ENCODE results near the gene KCNS1.

Gene KCNS1

GRCh38 chr20:45097485-45098102 lies 3.3 kb downstream of the KCNS1 start:
- ATAC-seq (replicated peaks) (peak; percentile 51 to 56), DNase-seq (no peak)
- peak overlapping the region; percentile 51 to 72 for H3K4me3 Mint-ChIP-seq
- peaks cover 35 to 54% of the 10 kb centered on the region in 2 donors for H3K27me3 Mint-ChIP-seq
- H3K27ac Mint-ChIP-seq, result peak overlapping the region; percentile 0
- H3K4me1 Mint-ChIP-seq, result peaks cover 15 to 31% of the 10 kb centered on the region in 2 donors
- H3K9me3 Mint-ChIP-seq, result no peaks in the 10 kb centered on the region
- peaks cover 6 to 16% of the 10 kb centered on the region in 2 donors for H3K36me3 Mint-ChIP-seq

DNA sequence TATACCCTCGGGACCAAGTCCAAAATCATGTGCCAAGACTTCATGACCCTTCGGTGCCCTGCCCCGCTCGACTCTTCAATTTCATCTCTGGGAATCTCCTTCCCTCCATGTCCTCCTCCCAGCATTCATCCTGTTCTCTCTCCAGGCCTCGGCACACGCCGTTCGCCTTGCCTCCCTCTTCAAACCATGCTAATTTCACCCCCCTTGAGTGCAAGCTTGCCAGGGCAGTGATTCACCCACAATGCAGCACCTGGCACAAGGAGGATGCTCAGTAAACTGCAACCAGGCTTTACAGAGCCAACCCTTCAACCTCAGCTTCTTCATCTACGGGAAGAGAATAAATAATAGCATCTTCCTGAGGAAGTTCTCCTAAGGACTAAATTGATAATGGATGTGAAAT lies 4.1 kb downstream of the KCNS1 start:
- Mint-ChIP-seq H3K27ac (no peak overlapping the region), H3K27me3 (peaks cover 35 to 49% of the 10 kb centered on the region in 2 donors), H3K4me1 (peaks cover 15 to 31% of the 10 kb centered on the region in 2 donors), H3K36me3 (peaks cover 6 to 17% of the 10 kb centered on the region in 2 donors), H3K9me3 (no peaks in the 10 kb centered on the region), H3K4me3 (no peak overlapping the region)
- ATAC-seq (replicated peaks), result no peak
- DNase-seq, result no peak

DNA sequence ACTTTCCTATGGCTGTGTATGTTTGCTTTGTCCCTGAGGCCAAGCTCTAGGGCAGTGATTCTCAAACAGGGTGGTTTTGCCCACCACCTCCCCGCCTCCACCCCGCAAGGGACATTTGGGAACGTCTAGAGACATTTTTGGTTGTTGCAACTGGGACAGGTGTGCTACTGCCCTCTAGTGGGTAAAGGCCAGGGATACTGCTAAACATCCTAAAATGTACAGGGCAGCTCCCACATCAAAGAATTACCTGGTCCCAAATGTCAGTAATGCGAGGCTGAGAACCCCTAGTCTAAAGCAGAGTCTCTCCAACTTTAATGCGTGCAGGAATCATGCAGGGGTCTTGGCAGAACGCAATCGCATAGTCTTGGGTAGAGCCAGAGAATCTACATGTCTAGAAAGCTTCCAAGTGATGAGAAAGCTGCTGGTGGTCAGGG lies 5.1 kb downstream of the KCNS1 start:
- Mint-ChIP-seq H3K27me3 (peaks cover 29 to 44% of the 10 kb centered on the region in 2 donors), H3K36me3 (peaks cover 6 to 26% of the 10 kb centered on the region in 2 donors), H3K4me1 (peaks cover 12 to 27% of the 10 kb centered on the region in 2 donors), H3K27ac (no peak overlapping the region), H3K9me3 (no peaks in the 10 kb centered on the region), H3K4me3 (no peak overlapping the region)
- ATAC-seq (replicated peaks), result peak; percentile 54 to 59
- peak; percentile 32 for DNase-seq

DNA sequence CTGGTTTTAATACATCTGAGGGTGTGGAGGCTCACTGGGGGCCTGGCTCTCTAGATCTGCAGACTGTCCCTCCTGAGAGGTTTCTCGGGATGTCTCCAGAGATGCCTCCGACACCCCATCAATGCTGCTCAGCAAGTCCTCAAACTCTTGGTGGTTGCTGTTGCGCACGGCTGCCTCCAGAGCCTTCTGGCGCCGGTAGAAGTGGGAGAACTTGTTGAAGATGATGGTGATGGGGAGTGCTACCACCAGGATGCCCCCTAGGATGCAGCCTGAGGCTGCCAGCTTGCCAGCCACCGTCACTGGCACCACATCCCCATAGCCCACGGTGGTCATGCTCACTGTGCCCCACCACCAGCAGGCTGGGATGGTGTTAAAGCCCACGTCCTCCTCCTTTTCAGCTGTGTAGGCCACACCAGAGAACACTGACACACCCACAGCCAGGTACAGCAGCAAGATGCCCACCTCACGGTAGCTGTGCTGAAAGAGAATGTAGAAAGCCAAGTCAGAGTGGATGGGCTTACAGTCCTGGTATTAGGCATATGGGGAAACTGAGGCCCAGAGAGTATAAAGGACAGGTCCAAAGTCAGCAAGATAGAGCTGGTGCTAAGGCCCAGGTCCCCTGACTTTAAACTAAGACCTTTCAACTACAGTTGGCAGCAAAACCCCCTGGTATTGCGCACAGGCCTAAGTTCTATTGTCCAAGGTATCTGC lies 5.9 kb downstream of the KCNS1 start:
- ATAC-seq (replicated peaks) (no peak), DNase-seq (no peak)
- H3K36me3 Mint-ChIP-seq, result peaks cover 6 to 34% of the 10 kb centered on the region in 2 donors
- peaks cover 10 to 19% of the 10 kb centered on the region in 2 donors for H3K4me1 Mint-ChIP-seq
- H3K27ac Mint-ChIP-seq, result peak overlapping the region; percentile 34
- no peak overlapping the region for H3K4me3 Mint-ChIP-seq
- H3K27me3 Mint-ChIP-seq, result peaks cover 23 to 36% of the 10 kb centered on the region in 2 donors
- H3K9me3 Mint-ChIP-seq, result no peaks in the 10 kb centered on the region

DNA sequence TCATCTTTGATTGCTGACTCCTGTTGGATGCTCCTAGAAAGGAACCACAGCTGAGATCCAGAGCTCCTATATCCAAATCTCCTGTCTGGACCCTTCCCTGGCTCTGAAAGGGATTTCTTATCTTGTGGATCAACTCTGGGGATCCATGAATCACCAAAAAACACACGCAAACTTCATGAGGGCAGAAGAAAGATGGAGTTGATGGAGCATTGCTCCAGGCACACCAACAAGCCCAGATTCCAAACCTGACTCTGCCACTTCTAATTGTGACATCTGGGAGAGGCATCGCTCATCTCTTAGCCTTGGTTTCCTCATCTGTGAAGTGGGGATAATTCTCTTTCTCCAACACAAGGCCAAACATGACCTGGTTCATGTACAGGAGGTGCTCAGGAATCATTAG lies 6.7 kb downstream of the KCNS1 start:
- ATAC-seq (replicated peaks) (no peak), DNase-seq (no peak)
- peaks cover 7 to 42% of the 10 kb centered on the region in 2 donors for H3K36me3 Mint-ChIP-seq
- H3K27me3 Mint-ChIP-seq, result peaks cover 16 to 27% of the 10 kb centered on the region in 2 donors
- H3K27ac Mint-ChIP-seq, result peak overlapping the region; percentile 56
- H3K4me1 Mint-ChIP-seq, result peaks cover 12 to 20% of the 10 kb centered on the region in 2 donors
- H3K9me3 Mint-ChIP-seq, result no peaks in the 10 kb centered on the region
- H3K4me3 Mint-ChIP-seq, result no peak overlapping the region

DNA sequence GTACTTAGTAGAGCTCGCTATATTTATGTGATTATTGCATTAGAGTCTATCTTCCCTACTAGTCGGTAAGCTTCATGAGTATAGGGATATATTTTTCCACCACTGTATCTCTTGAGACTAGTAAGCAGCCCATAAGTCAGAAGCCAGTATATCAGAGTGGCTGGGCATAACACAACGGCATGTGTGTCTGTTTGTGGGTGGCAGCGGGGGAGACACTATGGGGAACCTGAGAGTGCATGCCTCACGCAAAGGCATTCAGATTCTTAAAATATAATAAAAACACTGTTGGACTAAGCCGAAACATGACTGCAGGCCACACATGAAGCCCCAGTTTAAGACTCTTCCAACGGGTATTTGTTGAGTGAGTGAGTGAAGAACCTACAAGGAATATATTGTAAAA lies 8.0 kb downstream of the KCNS1 start:
- no peak for ATAC-seq (replicated peaks)
- Mint-ChIP-seq H3K9me3 (no peaks in the 10 kb centered on the region), H3K4me1 (peaks cover 13 to 32% of the 10 kb centered on the region in 2 donors), H3K27ac (no peak overlapping the region), H3K27me3 (peaks cover 10 to 14% of the 10 kb centered on the region in 2 donors), H3K4me3 (no peak overlapping the region), H3K36me3 (peaks cover 15 to 54% of the 10 kb centered on the region in 2 donors)
- no peak for DNase-seq

- DNase-seq (no peak), ATAC-seq (replicated peaks) (no peak)
- Mint-ChIP-seq H3K9me3 (no peaks in the 10 kb centered on the region), H3K4me3 (no peak overlapping the region), H3K36me3 (peaks cover 20 to 65% of the 10 kb centered on the region in 2 donors), H3K4me1 (peaks cover 16 to 41% of the 10 kb centered on the region in 2 donors), H3K27ac (no peak overlapping the region), H3K27me3 (peaks cover 0 to under 1% of the 10 kb centered on the region in 2 donors)
Observed at GRCh38 chr20:45091366-45091765, 9.6 kb downstream of the KCNS1 start.

DNA sequence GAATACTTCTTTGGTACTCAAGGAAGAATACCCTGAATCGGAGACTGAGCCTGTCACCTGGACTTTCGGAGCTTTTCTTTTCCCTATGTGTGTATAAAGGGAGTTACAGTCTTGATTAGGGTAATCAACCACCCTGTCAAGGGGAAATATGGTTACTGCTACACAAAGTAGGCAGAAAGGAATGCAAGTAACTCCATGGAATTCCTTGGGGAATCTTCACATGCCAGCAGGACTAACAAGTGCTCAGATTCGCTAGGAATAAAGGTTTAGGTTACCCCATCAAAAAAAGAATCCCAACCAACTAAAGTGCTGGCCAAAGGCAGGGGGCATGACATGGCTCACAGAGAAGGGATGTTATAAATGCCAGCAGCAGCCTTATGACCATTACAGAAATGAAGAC lies 10.4 kb downstream of the KCNS1 start:
- Mint-ChIP-seq H3K36me3 (peaks cover 29 to 74% of the 10 kb centered on the region in 2 donors), H3K4me3 (no peak overlapping the region), H3K27ac (no peak overlapping the region), H3K4me1 (peaks cover 21 to 45% of the 10 kb centered on the region in 2 donors), H3K9me3 (no peaks in the 10 kb centered on the region), H3K27me3 (no peaks in the 10 kb centered on the region)
- no peak for ATAC-seq (replicated peaks)
- no peak for DNase-seq

GRCh38 chr20:45088247-45088646 lies 12.7 kb downstream of the KCNS1 start:
- Mint-ChIP-seq H3K4me1 (peaks cover 26 to 57% of the 10 kb centered on the region in 2 donors), H3K36me3 (peaks cover 40 to 83% of the 10 kb centered on the region in 2 donors), H3K4me3 (no peak overlapping the region), H3K9me3 (no peaks in the 10 kb centered on the region), H3K27ac (peak overlapping the region; percentile 65), H3K27me3 (no peaks in the 10 kb centered on the region)
- ATAC-seq (replicated peaks) (no peak), DNase-seq (no peak)

GRCh38 chr20:45087814-45088213 lies 13.1 kb downstream of the KCNS1 start:
- H3K36me3 Mint-ChIP-seq, result peaks cover 45 to 86% of the 10 kb centered on the region in 2 donors

GRCh38 chr20:45087097-45087790 lies 13.7 kb downstream of the KCNS1 start:
- Mint-ChIP-seq H3K27ac (peak overlapping the region; percentile 91), H3K27me3 (no peaks in the 10 kb centered on the region), H3K9me3 (peaks cover 0 to 5% of the 10 kb centered on the region in 2 donors), H3K4me3 (no peak overlapping the region), H3K4me1 (peaks cover 31 to 64% of the 10 kb centered on the region in 2 donors), H3K36me3 (peaks cover 47 to 88% of the 10 kb centered on the region in 2 donors)
- peak; percentile 50 to 63 for ATAC-seq (replicated peaks)
- no peak for DNase-seq

More at GRCh38 chr20:45087814-45088213, 13.1 kb downstream of the KCNS1 start:
- peaks cover 0 to 3% of the 10 kb centered on the region in 2 donors for H3K9me3 Mint-ChIP-seq
- H3K27me3 Mint-ChIP-seq, result no peaks in the 10 kb centered on the region
- no peak for ATAC-seq (replicated peaks)
- peak overlapping the region; percentile 91 for H3K27ac Mint-ChIP-seq
- no peak for DNase-seq
- H3K4me3 Mint-ChIP-seq, result no peak overlapping the region
- peaks cover 29 to 61% of the 10 kb centered on the region in 2 donors for H3K4me1 Mint-ChIP-seq

GRCh38 chr20:45085867-45086266 lies 15.1 kb downstream of the KCNS1 start:
- ATAC-seq (replicated peaks) (peak in 1 of 2 donors; percentile 1), DNase-seq (no peak)
- Mint-ChIP-seq H3K4me3 (no peak overlapping the region), H3K9me3 (peaks cover 5 to 9% of the 10 kb centered on the region in 2 donors), H3K27ac (peak overlapping the region; percentile 42), H3K4me1 (peaks cover 31 to 70% of the 10 kb centered on the region in 2 donors), H3K36me3 (peaks cover 59 to 94% of the 10 kb centered on the region in 2 donors), H3K27me3 (no peaks in the 10 kb centered on the region)

- peak; percentile 18 to 29 for ATAC-seq (replicated peaks)
- H3K4me3 Mint-ChIP-seq, result no peak overlapping the region
- peaks cover 65 to 94% of the 10 kb centered on the region in 2 donors for H3K36me3 Mint-ChIP-seq
- DNase-seq, result no peak
- peak overlapping the region; percentile 42 for H3K27ac Mint-ChIP-seq
- peaks cover 31 to 70% of the 10 kb centered on the region in 2 donors for H3K4me1 Mint-ChIP-seq
- H3K27me3 Mint-ChIP-seq, result no peaks in the 10 kb centered on the region
- H3K9me3 Mint-ChIP-seq, result peaks cover 5 to 9% of the 10 kb centered on the region in 2 donors
Observed at GRCh38 chr20:45085289-45085688, 15.6 kb downstream of the KCNS1 start.

DNA sequence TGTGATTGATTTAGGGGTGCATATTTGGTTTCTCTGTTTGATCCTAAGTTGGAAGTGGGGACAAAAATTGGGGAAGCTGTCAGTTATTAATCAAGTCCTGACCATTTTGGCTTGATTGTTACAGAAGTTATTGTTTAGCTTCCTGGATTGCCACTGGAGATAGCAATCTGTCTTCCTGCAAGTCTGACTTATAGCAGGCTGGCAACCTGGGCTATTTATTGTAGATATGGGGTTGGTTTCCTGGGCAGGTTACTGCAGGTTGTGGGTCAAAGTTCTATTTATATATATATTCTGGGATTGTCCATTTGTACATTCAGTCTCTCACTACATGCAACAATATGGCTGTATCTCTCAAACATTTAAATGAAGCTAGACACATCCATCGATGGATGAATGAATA lies 17.8 kb downstream of the KCNS1 start:
- peaks cover 5 to 9% of the 10 kb centered on the region in 2 donors for H3K9me3 Mint-ChIP-seq
- peaks cover 68 to 93% of the 10 kb centered on the region in 2 donors for H3K36me3 Mint-ChIP-seq
- H3K27me3 Mint-ChIP-seq, result no peaks in the 10 kb centered on the region
- peak overlapping the region; percentile 31 for H3K27ac Mint-ChIP-seq
- H3K4me3 Mint-ChIP-seq, result peak overlapping the region in 1 of 2 donors; percentile 8
- H3K4me1 Mint-ChIP-seq, result peaks cover 28 to 59% of the 10 kb centered on the region in 2 donors
- no peak for ATAC-seq (replicated peaks)
- DNase-seq, result no peak
